ENCODE measurements around the gene KSR2. TPM values are rescaled to one million over a fixed set of nuclear protein-coding genes. Genes with fewer than 3 reads are reported as not detected.

The KSR2 gene
- total RNA-seq, 1 donor from 2014 or later, result 1.4 TPM

DNA sequence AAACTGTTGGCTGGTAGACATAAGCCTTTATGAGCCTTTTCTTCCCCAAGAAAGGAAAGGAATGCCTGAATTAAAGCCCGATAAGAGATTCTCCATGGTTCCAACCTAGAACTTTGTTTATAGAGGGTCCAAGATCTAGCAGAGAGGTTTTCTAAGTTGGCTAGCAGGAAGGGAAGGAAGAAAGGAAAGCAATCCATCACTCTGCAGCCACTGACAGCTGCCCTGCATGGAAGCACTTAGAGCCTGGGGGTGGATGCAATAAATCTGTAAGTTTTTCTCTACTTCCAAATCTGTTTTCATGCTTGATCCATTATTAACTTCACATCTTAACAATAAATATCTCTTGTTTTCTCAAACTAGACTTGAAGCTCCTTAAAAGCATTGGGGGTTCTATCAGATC is 224.4 kb downstream of the KSR2 start:
- no peaks in the 10 kb centered on the region for H3K9me3 ChIP-seq
- no peak for ATAC-seq
- intact Hi-C loops (cut with DNase I), result no loop called here
- H3K4me3 ChIP-seq, result no peak overlapping the region
- H3K36me3 ChIP-seq, result no peaks in the 10 kb centered on the region
- TF ChIP-seq CTCF (IDR thresholded peaks at IDR 0.05), result no peak
- no peaks in the 10 kb centered on the region for H3K27me3 ChIP-seq
- H3K4me1 ChIP-seq, result no peaks in the 10 kb centered on the region
- DNase-seq, result no peak
- H3K27ac ChIP-seq, result no peak overlapping the region

DNA sequence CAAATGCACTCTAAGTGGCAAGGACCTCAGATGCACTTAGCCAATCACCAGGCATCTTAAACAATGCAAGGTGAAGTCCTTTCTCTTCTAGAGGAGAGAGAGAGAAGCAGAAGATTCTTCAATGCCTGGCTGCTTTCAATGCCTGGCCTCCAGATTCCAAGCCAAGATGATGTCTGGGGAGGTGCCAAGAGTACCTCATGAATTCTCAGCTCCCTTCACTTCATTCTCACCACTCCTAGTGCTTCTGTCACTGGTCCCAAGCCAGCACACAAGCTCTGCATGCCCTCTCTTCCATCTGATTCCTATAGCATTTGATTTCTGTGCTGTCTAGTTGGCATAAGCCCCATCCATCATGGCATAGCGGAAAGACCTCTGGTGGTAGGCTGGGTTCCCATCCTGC is 225.0 kb downstream of the KSR2 start:
- DNase-seq, result no peak
- no peak for ATAC-seq
- no peaks in the 10 kb centered on the region for H3K36me3 ChIP-seq

GRCh38 chr12:117742721-117743120 is 226.1 kb downstream of the KSR2 start:
- DNase-seq, result no peak
- H3K9me3 ChIP-seq, result no peaks in the 10 kb centered on the region
- no peaks in the 10 kb centered on the region for H3K27me3 ChIP-seq
- no peak for ATAC-seq
- H3K27ac ChIP-seq, result no peak overlapping the region
- H3K4me3 ChIP-seq, result no peak overlapping the region
- H3K36me3 ChIP-seq, result no peaks in the 10 kb centered on the region
- intact Hi-C loops (cut with DNase I), result no loop called here
- H3K4me1 ChIP-seq, result no peaks in the 10 kb centered on the region
- TF ChIP-seq CTCF (IDR thresholded peaks at IDR 0.05), result no peak

More for the DNA sequence above, 225.0 kb downstream of the KSR2 start:
- no peaks in the 10 kb centered on the region for H3K4me1 ChIP-seq
- H3K27ac ChIP-seq, result no peak overlapping the region
- intact Hi-C loops (cut with DNase I), result no loop called here
- no peaks in the 10 kb centered on the region for H3K9me3 ChIP-seq
- no peak for TF ChIP-seq CTCF (IDR thresholded peaks at IDR 0.05)
- no peaks in the 10 kb centered on the region for H3K27me3 ChIP-seq
- H3K4me3 ChIP-seq, result no peak overlapping the region

DNA sequence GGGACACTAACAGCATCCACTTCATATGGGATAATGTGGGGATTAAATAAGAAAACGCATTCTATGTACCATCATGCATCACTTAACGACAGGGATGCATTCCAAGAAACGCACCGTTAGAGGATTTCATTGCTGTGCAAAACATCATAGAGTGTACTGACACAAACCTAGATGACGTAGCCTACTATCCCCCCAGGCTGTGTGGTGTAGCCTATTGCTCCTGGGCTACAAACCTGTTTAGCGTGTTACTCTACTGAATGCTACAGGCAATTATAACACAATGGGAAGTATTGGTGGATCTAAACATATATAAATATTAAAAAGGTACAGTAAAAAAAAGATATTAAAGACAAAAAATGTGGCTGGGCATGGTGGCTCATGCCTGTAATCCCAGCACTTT is 230.6 kb downstream of the KSR2 start:
- intact Hi-C loops (cut with DNase I), result no loop called here
- Histone ChIP-seq H3K27me3 (no peaks in the 10 kb centered on the region), H3K4me3 (no peak overlapping the region), H3K4me1 (no peaks in the 10 kb centered on the region), H3K36me3 (no peaks in the 10 kb centered on the region), H3K27ac (no peak overlapping the region), H3K9me3 (no peaks in the 10 kb centered on the region)
- DNase-seq, result no peak
- ATAC-seq, result no peak
- no peak for TF ChIP-seq CTCF (IDR thresholded peaks at IDR 0.05)

DNA sequence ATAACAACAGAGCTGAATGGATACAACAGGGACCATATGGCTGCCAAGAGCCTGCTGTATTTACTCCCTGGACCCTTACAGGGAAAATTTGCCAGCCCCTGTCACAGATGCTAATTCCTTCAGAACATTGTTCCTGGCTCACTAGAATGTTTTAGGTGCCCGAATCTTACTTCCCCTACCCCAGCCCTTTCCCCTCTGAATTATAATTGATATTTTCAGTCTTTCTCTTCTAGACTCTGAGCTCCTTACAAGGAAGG is 235.3 kb downstream of the KSR2 start:
- intact Hi-C loops (cut with DNase I), result no loop called here

More for the DNA sequence above, 235.3 kb downstream of the KSR2 start:
- Histone ChIP-seq H3K36me3 (no peaks in the 10 kb centered on the region), H3K4me1 (no peaks in the 10 kb centered on the region), H3K9me3 (no peaks in the 10 kb centered on the region), H3K27me3 (no peaks in the 10 kb centered on the region), H3K27ac (no peak overlapping the region), H3K4me3 (no peak overlapping the region)
- DNase-seq, result no peak
- no peak for TF ChIP-seq CTCF (IDR thresholded peaks at IDR 0.05)
- ATAC-seq, result no peak

All from upper lobe of right lung (tissue), 1 donor.